ENCODE measurements around the gene GPRC5B.

Gene GPRC5B

GRCh38 chr16:19840524-19841110 lies 44.0 kb downstream of the GPRC5B start:
- no peak for DNase-seq (ENCODE audit: insufficient read length)
- no peak for FAIRE-seq
- TF ChIP-seq POLR2AphosphoS5 (IDR thresholded peaks at IDR 0.05; ENCODE audit: low read depth, low read length) (no peak), POLR2A (IDR thresholded peaks at IDR 0.05; ENCODE audit: low read depth, low read length) (no peak), TAF1 (IDR thresholded peaks at IDR 0.05; ENCODE audit: borderline replicate concordance, low read depth, low read length) (no peak)

DNA sequence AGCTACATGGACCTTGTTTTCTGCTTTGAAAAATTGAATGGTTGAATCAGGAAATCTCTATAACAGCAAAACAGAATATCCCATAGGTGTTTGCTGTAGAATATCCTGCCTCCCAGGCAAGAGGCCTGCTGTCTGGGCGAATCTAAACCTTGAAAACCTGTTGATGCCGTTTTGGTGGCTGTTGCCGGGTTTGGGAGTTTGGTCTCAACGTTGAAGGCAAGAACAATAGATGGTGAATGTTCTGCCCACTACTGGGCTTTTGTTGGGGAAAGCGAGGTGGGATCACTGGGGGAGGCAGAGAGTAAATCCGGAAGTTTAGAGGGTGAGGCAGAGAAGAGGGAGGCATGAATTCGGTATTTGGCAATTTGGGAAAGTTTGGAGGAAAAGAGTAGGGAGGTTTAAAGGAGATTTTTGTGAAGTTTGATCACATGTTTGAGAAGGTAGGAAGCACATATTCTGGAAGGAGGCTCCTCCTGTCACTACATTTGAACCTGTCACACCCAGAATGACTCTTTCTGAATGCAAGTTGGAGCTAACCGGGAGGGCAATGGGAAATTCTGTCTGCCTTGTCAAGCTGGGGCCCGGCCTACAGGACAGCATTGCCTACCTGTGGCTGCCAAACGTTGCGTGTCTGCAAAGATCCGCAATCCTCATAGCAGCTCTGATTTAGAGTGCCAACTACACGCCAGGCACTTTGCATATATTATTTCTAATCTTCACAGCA lies 46.5 kb downstream of the GPRC5B start:
- TF ChIP-seq POLR2A (IDR thresholded peaks at IDR 0.05; ENCODE audit: low read depth, low read length) (no peak), POLR2AphosphoS5 (IDR thresholded peaks at IDR 0.05; ENCODE audit: low read depth, low read length) (no peak), TAF1 (IDR thresholded peaks at IDR 0.05; ENCODE audit: borderline replicate concordance, low read depth, low read length) (no peak)

GRCh38 chr16:19837331-19837980 lies 47.2 kb downstream of the GPRC5B start:
- FAIRE-seq (no peak), DNase-seq (ENCODE audit: insufficient read length) (no peak)
- TF ChIP-seq POLR2AphosphoS5 (IDR thresholded peaks at IDR 0.05; ENCODE audit: low read depth, low read length) (no peak), POLR2A (IDR thresholded peaks at IDR 0.05; ENCODE audit: low read depth, low read length) (no peak), TAF1 (IDR thresholded peaks at IDR 0.05; ENCODE audit: borderline replicate concordance, low read depth, low read length) (no peak)

More for the DNA sequence above, 46.5 kb downstream of the GPRC5B start:
- FAIRE-seq (no peak), DNase-seq (ENCODE audit: insufficient read length) (no peak)

GRCh38 chr16:19835968-19836421 lies 48.7 kb downstream of the GPRC5B start:
- DNase-seq (ENCODE audit: insufficient read length): no peak
- TF ChIP-seq TAF1 (IDR thresholded peaks at IDR 0.05; ENCODE audit: borderline replicate concordance, low read depth, low read length) (no peak), POLR2AphosphoS5 (IDR thresholded peaks at IDR 0.05; ENCODE audit: low read depth, low read length) (no peak), POLR2A (IDR thresholded peaks at IDR 0.05; ENCODE audit: low read depth, low read length) (no peak)
- no peak for FAIRE-seq

DNA sequence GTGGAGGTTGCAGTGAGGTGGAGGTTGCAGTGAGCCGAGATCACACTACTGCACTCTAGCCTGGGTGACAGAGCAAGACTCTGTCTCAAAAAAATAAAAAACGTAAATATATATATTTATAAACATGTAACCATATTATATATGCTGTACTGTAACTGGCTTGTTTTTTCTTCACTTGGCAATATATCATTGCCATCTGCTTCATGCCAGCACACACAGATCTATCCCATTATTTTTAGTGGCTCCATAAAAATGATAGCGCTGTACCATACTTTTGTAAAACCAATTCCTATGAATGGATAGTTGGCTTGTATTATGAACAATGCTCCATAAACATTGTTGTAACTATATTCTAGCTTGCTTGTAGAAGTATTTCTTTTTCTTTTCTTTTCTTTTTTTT lies 49.5 kb downstream of the GPRC5B start:
- DNase-seq (ENCODE audit: insufficient read length) (no peak), FAIRE-seq (no peak)
- TF ChIP-seq POLR2A (IDR thresholded peaks at IDR 0.05; ENCODE audit: low read depth, low read length) (no peak), POLR2AphosphoS5 (IDR thresholded peaks at IDR 0.05; ENCODE audit: low read depth, low read length) (no peak), TAF1 (IDR thresholded peaks at IDR 0.05; ENCODE audit: borderline replicate concordance, low read depth, low read length) (no peak)

DNA sequence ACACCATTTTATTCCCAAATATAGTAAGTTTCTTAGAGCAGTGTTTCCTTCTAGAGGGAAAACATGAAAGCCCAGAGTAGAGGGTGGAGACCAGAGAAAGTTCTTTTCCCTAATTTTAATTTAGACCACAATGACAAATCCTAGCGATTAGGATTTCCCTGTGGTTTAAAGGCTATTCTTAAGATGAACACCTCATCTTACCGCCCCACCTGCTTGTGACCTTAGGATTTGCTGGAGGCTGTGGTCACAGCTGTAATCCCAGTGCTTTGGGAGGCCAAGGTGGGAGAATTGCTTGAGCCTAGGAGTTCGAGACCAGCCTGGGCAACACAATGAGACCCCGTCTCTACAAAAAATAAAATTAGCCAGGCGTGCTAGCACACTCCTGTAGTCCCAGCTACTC lies 51.1 kb downstream of the GPRC5B start:
- TF ChIP-seq POLR2A (IDR thresholded peaks at IDR 0.05; ENCODE audit: low read depth, low read length): no peak
- TF ChIP-seq POLR2AphosphoS5 (IDR thresholded peaks at IDR 0.05; ENCODE audit: low read depth, low read length): no peak
- no peak for TF ChIP-seq TAF1 (IDR thresholded peaks at IDR 0.05; ENCODE audit: borderline replicate concordance, low read depth, low read length)
- no peak for FAIRE-seq
- no peak for DNase-seq (ENCODE audit: insufficient read length)

- TF ChIP-seq TAF1 (IDR thresholded peaks at IDR 0.05; ENCODE audit: borderline replicate concordance, low read depth, low read length) (no peak), POLR2A (IDR thresholded peaks at IDR 0.05; ENCODE audit: low read depth, low read length) (no peak), POLR2AphosphoS5 (IDR thresholded peaks at IDR 0.05; ENCODE audit: low read depth, low read length) (no peak)
- FAIRE-seq: no peak
- DNase-seq (ENCODE audit: insufficient read length): no peak
Measured at GRCh38 chr16:19833176-19833575, 51.5 kb downstream of the GPRC5B start.

DNA sequence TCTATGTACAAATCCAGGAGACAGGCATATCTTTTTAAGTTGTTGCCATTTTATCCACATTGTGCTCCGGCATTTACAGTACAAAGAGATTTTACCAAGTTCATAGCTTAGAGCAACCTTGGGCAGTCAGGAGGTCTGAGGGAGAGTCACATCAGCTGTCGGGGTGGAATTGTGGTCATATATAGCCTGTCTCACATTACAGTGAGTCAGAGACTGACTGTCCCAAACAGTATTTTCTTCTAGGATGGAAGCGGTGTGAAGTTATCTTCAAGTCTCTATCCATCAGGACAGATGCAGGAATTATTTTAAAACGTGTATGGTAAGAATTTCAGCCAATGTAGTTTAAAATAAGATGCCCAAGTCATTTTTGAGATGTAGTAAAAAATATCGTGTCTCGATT lies 53.0 kb downstream of the GPRC5B start:
- TF ChIP-seq POLR2AphosphoS5 (IDR thresholded peaks at IDR 0.05; ENCODE audit: low read depth, low read length) (no peak), TAF1 (IDR thresholded peaks at IDR 0.05; ENCODE audit: borderline replicate concordance, low read depth, low read length) (no peak), POLR2A (IDR thresholded peaks at IDR 0.05; ENCODE audit: low read depth, low read length) (no peak)
- FAIRE-seq (no peak), DNase-seq (ENCODE audit: insufficient read length) (no peak)

GRCh38 chr16:19830902-19831560 lies 53.6 kb downstream of the GPRC5B start:
- no peak for DNase-seq (ENCODE audit: insufficient read length)
- TF ChIP-seq POLR2AphosphoS5 (IDR thresholded peaks at IDR 0.05; ENCODE audit: low read depth, low read length) (no peak), POLR2A (IDR thresholded peaks at IDR 0.05; ENCODE audit: low read depth, low read length) (no peak), TAF1 (IDR thresholded peaks at IDR 0.05; ENCODE audit: borderline replicate concordance, low read depth, low read length) (no peak)
- FAIRE-seq: no peak

DNA sequence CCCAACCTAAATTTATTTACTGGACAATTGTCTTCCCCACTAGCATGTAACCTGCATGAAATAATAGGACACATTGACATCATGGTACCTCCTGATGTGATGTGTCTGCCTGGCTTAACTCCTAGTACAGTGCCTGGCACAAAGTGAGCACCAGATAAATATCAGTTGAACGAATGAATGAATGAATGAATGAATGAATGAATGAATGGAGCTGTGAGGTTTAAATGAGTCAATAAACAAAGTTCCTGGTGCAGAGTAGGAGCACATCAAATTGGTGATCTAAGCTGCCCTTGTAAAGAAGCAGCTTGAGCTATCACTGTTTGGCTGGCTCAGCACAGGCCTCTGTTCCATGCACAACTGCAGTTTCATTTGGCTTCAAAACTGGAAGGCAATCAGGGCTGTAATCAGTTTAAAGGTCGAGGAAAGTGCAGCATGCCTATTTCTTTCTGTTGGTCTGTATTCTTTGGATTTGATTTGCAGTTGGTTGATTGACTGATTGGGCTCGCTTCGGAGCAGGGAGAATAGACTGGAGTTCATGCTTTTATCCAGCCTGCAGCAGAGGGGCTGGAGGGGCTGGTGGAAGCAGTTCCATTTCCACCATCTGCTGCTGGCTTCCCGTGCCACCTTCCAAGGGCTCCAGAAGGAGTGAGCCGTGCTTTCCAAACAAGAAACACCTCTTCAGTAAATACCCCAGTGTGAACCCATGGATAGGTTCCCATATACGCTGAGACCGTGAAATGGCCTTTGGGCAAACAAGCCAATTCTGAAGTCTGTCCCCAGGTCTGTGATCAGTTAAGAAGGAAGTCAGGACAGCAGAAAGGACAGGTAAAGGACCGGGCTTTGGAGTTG lies 54.6 kb downstream of the GPRC5B start:
- FAIRE-seq (no peak), DNase-seq (ENCODE audit: insufficient read length) (no peak)
- TF ChIP-seq POLR2AphosphoS5 (IDR thresholded peaks at IDR 0.05; ENCODE audit: low read depth, low read length) (no peak), TAF1 (IDR thresholded peaks at IDR 0.05; ENCODE audit: borderline replicate concordance, low read depth, low read length) (no peak), POLR2A (IDR thresholded peaks at IDR 0.05; ENCODE audit: low read depth, low read length) (no peak)

All from GM12892 (cell line).